HG03066 (cell line): ENCODE results near the gene NPAS3.

ENCODE experiments used
- ATAC-seq: cut with Tn5 transposase; IDR thresholded peaks from one replicate; pipeline ENCODE4 v1.9.1; 2021; ENCODE audit warnings: low read depth; ENCODE audit not compliant: unreplicated experiment

The NPAS3 gene

DNA sequence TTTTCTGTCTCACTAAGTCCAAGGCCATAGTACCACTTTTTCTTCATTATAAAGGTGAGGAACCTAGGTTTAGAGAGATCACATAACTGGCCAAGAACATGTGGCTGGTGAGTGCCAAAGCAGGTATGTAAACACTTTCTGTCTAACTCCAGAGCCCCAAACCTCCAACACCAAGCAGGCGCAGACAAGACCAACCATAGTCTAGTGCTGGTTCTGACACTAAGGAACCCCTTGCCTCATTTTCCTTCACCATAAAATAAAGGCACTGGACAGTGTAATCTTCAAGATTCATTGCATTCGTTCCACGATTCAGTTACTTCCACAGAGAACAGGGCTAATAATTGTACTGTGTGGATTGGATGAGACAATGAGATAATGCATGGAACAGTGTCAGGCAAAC lies 71.0 kb downstream of the NPAS3 start:
- no peak for ATAC-seq

DNA sequence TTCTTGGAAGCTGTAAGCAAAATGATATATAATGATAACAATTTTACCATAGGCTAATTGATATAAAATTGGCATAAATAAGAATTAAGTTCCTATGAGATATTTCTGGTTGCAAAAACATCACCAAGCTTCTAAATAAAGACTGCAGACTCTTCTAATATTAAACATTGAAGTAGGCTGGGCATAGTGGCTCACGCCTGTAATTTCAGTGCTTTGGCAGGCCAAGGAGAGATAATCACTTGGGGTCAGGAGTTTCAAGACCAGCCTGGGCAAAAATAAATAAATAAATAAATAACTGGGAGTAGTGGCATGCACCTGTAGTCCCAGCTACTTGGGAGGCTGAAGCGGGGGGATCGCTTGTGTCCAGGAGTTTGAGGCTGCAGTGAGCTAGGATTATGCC lies 71.8 kb downstream of the NPAS3 start:
- ATAC-seq, result no peak

DNA sequence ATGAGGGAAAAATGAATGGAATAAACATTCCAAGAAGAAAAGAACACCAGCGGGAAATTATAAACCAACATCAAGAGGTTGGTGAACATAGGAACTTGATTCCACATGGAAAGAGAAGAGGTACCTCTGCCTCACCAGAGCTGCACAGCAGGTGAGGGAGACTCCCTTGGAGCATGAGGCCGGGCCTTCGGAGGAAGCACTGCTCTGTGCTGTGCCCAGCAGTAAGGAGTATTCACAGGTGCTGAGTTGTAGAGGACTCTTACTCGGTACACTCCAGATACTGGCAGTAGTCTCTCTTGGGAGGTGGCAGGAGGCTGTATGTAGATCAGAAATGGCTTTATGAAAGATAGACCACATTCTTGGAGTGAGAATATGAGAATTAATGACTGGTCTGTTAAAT lies 76.0 kb downstream of the NPAS3 start:
- ATAC-seq, result no peak

DNA sequence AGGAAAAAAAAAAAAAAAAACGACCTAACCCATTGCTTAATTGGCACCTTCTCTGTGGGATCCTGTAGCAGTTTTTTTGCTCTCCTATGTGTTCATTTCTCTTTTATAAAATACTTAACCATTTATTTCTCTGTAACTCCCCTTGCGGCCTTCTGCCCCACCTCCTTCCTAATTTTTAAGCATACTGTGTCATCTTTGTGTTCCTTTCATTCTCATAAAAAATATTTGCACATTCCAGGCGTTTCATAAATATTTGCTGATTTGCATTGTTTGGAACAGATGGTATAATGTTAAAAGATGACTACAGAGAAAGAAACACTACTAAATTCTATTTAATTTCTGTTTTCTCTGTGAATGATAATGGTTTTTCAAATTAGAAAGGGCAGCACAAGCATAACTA lies 77.9 kb downstream of the NPAS3 start:
- no peak for ATAC-seq

DNA sequence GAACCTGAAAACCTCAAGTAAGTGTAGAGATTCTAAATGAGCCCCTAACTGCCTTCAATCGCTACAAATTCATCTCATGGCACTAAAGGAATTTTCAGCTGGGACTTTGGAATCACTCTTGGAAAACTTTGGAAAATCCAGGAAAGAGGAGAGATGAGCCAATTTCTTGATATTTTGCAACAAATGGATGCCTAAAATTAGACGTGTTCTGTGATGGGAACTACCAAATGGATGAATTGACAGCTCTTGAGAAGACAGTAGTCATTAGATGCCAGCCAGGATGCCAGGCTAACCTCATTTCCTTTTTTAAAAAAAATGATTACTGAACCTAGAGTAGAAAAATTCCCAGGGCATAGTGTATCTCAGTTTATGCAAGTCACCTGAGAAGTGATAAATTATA lies 78.3 kb downstream of the NPAS3 start:
- no peak for ATAC-seq

DNA sequence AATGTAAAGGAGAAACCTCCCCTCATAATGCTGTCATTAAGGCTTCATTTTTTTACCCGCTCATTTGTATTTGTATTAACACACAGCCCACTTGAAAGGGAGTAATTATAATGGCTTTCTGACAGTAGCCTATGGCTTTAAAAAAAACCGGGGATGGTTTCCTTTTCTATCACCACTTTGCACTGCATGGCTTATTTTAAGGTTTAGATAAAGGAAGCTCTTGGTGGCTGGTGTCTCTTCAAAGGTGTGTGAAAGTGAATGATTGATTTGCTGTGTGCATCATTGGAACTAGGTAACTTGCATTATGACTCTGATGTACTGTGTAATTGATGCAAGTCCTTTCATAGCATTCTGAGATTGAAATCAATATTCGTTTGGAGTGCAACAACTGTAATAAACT lies 80.7 kb downstream of the NPAS3 start:
- no peak for ATAC-seq

DNA sequence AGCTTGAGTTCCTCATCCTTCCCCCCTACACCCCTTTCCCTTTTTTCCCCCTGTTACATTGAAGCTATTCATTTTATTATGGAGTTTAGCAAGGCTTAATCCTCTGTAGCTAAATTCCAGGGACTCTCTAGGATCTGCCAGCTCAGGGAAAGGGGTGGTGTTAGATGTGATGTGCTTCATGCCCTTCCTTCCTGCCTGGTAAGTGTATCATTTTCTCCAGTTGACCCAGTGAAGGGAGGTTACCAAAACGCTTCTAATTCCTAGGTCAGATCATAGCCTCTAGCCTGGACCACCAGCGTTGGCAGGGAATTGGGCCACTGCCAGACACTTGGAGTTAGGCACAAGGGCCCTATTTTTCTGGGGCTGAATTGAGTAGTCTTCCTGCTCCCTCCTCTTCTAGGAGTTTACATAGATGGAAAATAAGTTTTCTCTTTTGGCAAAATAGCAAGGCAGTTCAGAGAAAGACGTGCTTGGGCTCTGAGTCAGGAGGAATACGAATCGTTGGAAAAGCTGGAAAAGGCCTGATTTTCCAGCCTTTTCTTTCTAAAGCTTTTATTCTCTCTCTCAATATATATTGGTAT lies 88.3 kb downstream of the NPAS3 start:
- no peak for ATAC-seq

DNA sequence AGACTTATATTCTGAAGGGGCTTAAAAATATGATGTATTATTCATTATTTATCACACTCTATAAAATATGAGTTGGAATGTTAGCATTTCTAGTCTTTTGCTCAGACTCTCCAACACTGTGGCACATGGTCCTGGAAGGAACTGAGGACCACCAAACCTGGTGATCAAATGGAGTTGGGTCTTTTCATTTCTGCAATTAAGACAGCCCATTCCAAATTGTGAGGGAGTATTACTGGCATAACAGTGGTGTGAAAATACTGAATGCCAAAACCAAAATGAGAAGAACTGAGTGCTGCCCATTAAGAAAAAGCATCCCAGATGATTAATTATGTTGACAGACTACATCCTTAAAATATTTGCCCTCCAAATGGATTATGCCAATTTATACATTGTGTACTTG lies 90.8 kb downstream of the NPAS3 start:
- no peak for ATAC-seq

DNA sequence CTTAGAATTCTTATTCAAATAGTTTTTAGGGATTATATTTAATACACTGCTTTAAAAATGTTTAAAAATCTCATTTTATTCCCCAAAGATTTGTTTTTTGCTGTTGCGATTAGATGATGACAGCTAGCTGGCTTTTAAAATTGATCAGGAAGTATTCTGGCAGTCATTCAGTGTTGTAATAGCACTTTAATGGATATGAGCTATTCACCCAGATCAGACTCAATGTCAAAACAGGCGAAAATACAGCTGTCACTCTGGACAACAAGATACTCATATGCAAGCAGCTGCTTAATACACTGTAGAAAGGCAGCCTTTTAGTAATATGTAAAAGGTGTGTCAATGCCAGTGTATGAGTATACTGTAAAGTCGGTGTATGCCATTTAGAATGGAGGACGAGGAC lies 91.7 kb downstream of the NPAS3 start:
- ATAC-seq, result no peak

DNA sequence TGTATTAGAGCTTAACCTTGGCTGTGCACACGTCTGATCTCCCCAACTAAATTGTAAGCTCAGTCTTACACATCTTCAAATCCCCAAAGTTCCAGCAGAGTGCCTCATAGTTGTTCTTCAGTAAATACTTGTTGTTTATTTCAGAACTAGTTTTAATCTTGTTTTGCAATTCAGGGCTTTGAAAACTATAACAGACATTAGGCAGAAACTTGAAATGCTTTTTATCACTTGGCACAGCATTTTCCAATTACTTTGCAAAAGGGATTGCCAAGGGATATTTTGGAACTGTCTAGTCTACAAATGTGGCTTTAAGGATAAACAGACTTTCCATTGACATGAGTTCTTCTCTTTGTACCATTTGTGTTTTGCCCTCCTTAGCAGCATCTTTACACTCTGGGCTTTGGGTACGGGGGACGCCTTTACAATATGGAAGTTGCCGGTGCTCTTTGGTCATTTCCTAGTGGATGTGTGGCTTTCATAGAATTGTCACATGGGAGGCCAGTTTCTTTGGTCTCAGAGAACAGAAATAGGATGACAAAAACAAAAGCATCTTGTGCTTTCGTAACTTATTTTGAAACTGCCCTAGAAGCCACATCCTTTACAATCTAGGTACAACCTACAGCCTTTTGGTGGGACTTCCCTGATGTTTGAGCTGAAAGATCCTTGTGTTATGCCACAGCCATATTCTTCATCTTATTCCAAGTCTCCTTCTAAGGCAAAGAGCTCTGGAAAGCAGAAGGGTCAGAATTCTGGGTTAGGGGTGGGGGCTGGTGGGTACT lies 96.9 kb downstream of the NPAS3 start:
- ATAC-seq, result no peak

DNA sequence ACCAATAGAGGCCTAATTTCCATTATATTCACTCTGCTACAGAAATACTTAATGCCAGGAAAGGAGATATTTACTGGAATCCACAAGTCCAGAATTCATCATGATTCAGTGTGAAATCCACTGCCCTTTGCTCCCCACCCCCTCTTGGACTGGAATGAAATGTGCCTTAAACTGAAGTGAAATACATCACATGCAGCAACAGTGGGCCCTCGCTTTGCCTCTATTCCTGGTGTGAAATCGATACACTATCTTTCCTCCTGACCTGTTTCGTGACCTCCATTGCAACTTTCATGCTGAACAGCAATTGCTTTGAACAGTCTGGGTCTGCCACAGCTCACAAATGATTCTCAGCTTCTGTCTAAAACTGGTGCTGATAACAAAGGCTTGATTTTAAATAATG lies 100.6 kb downstream of the NPAS3 start:
- no peak for ATAC-seq

DNA sequence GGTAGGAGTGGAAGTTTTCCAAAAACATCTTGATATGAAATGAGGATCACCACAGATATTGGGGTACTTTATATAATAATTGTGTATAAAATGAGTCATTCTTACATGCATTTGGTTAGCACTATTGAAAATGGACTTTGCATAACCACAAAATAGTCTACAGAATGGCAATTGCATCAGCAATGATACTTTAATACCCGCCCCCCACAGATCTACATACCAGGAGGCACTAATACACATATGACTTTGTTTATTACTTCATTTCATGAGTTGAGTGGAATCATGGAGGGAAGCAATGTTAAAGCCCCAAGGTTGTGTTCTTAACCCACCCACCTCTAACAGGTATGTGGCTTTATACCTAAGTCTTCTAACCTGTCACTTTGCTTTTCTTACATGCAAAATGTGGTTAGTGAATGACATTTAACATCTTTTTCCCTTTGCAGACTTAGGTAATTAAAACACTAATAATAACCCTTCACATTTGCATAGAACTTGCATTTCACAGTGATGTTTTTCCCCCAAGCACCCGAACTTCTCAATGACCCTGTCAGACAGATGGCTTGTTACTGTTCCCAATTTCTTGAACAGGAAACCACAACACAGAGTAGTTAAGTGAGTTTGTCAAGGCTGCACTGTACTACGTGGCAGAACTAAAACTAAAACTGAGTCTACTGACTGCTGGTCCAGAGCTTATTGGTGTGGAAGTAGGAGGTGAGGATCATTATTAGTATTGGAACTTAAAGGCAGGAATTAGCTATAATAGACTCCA lies 101.9 kb downstream of the NPAS3 start:
- no peak for ATAC-seq

DNA sequence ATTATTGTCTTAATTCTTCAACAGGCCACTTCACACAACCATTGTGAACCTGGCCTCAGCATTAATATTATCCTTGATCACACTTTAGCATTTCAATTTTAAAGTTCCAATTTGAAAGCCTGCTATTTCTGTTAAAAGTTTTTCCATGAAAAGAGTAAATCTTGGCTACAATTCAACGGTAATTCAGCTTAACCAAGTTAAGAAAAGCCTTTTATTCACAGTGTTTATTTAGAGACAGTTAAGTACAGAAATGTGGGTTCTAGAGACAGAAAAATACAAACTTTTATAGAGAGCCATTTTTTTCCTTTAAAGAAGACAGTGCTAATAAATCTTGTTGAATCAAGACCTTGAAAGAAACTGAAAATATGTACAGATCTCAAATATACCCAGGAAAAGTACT lies 103.9 kb downstream of the NPAS3 start:
- ATAC-seq, result no peak

DNA sequence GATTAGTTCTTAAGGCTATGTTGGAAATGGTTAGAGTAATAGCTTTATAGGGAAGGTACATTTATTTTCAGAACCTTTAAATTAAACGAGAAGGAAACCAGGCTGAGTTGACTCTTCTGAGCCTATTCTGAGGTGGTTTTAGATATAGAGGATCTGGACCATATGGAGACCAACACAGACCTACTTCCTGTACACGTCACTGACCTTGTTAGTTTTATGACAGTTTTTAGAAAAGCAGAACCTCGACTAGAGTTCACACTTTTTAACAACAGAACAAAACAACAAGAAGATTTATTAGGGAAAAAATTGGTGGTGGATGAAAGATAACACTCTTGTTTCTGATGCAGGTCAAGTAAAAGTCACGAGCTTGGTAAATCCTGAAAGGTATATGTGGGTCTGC lies 107.1 kb downstream of the NPAS3 start:
- no peak for ATAC-seq

DNA sequence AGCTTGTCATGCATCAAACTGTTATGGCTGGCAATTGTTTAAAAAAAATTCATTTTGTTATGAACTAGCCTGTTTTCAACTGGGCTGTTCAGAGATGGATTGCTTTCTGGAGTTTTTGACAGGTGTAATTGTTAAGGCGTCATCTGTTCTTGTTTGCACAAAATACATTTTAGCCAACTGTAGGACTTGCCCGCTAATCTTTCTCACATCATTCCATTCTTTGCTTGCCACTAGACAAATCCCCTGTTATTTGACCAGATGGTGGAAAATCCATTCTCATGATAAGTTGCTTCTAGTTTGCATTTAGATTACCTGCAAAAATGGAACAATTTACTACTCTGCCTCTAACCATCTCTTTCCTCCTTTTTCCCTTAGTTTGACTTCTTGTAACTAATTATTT lies 114.3 kb downstream of the NPAS3 start:
- ATAC-seq, result no peak

DNA sequence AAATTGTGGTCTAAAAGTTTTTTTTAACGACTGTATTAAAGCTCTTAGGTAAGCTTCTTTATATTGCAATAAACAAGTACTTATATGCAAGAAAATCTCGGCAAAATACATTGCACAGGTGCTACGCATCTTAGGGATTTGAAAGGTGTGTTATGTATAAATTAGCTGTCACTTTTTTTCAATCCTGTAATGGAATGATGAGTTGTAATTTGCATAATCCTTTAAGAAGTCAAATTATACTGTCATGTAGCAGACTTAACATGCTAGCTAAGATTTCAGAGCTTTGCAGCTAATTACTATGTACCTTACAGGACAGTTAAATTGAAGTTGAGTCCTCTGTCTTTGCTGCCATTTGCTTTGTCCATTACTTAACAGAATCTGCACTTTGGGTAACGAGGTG lies 117.5 kb downstream of the NPAS3 start:
- ATAC-seq, result no peak

DNA sequence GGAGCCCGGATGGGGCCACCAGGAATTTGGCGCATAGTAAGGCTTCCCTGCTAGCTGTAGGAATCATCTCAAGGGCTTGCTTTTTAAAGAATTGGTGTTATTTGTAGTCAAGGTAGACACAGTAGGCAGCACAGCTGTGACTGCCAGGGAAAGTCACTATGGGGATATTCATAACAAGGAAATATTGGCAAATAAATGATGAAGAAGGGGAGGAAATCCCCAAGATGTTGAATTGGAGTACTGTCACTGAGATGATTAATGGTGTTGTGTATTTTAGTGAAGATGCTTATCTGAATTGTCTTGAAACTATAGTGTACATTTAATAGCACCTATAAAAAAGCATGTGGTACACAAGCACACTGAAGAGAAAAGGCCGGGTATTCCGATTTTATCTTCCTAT lies 118.9 kb downstream of the NPAS3 start:
- no peak for ATAC-seq

DNA sequence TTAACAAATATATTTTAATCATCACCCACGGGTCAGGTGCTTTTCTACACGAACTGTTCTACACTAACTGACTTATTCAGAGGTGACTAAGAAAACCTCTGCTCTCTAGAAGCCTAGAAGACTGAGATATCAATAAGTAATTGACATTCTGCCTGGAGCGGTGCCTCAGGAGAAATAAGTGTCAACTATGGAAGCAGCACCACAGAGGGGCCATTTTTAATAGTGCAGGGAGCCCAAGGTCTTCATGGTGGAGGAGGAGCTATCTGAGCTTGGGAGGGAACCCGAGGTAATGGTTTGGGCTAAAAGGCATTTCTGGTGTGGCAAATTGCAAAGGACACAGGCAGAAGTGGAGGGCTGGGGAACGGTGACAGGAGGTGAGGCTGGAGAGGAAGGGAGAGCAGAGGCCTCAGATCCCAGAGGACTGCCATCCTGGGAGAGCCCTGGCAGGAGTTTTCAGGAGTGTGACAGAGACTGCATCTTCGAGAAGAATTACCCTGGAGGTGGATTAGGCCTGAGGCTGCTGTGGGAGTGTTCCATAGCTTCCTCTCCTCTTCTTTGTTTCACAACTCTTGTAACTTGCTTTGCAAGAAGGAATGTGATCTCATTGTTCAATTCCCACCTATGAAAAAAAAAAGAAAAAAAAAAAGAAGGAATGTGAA lies 123.1 kb downstream of the NPAS3 start:
- ATAC-seq, result no peak

DNA sequence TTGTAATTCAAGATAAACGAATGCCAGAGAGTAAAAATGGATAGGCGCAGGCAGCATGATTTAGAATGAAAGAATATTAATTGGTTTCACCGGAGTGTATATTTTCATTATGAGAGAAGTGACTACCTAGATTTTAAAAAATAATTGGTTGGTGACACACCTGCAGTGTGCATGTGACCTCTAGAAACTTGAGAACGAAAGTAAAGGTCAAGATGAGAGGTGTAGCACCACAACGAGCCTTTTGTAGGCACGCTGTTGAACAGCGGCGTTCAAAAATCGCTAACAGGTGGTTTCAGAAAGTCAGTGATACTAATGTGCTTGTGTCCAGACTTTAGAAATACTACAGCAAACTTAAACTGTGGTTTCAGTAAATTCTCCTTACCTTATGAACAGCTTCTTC lies 123.8 kb downstream of the NPAS3 start:
- no peak for ATAC-seq

DNA sequence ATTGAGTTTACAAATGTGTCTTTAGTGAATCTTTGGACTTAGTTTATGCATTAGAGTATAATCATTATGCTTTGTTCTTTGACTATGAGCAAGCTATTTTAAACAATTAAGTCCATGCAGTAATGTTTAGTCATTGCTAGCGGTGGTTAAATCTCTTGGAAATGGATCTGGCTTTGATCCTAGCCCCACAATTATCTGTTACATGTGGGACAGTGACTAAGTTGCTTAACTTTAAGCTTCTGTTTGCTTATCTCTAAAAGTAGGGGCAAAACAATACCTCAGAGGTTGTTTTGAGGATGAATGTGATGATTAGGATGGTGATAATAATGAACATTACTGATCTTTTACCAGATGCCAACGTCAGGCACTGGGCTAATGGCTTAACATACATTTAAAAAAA lies 124.2 kb downstream of the NPAS3 start:
- ATAC-seq, result no peak

DNA sequence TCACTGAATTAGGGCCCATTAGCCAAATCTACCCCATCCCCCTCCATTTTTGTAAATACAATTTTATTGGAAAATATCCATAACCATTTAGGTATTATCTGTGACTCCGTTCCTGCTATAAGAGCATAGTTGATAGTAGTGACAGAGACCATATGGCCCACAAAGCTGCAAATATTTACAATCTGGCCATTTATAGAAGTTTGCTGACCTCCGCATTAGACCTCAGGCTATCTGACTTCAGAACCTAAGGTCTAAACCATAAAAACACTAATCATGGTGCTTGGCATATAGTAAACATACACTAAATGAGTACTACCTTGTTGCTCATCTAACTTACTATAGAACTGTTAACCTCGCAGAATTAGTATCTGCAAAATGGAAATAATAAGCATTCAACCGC lies 124.8 kb downstream of the NPAS3 start:
- no peak for ATAC-seq
